ENCODE data around the gene XRCC3. TPM values are rescaled to one million over a fixed set of nuclear protein-coding genes. Genes with fewer than 3 reads are reported as not detected.

XRCC3 gene
- total RNA-seq, 1 donor from 2014 or later = 5.2 TPM

GRCh38 chr14:103685276-103686211, 29.7 kb downstream of the XRCC3 start:
- peak overlapping the region; percentile 47 for H3K27ac Mint-ChIP-seq (ENCODE audit: unreplicated experiment)

DNA sequence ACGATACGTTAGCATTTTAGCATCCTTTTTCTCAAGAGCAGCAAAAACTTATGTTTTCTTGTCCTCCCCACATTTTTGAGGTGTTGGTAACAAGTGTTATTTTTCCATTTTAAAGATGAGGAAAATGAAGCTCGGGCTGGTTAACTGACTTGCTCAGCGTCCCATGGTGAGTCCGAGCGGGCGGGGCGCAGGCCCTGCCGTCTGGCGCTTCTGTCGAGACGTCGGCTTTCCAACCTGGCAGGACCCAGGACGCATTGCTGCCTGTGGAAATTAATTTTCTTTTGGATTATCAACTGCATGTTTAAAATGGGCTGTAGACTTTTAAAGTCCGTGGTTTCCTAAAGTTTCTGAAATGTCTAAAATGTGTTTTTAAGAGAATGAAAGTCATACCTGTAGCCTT, 30.4 kb downstream of the XRCC3 start:
- peaks cover 76% of the 10 kb centered on the region for H4K20me1 ChIP-seq (ENCODE audit: insufficient read depth, low read length)
- H3K4me2 ChIP-seq (ENCODE audit: low read length) = no peak overlapping the region
- Mint-ChIP-seq H3K27me3 (ENCODE audit: low read depth, unreplicated experiment) (no peaks in the 10 kb centered on the region), H3K4me1 (ENCODE audit: low read depth, unreplicated experiment) (peaks cover 10% of the 10 kb centered on the region), H3K9me3 (ENCODE audit: unreplicated experiment) (no peaks in the 10 kb centered on the region), H3K27ac (ENCODE audit: unreplicated experiment) (peak overlapping the region; percentile 36), H3K36me3 (ENCODE audit: low read depth, unreplicated experiment) (peaks cover 2% of the 10 kb centered on the region), H3K4me3 (ENCODE audit: unreplicated experiment) (no peak overlapping the region)
- FAIRE-seq (no peak), DNase-seq (ENCODE audit: low read depth) (no peak)
- H2AFZ ChIP-seq (ENCODE audit: low read depth, low read length) = no peak overlapping the region
- no peak overlapping the region for H3K4me3 ChIP-seq (ENCODE audit: insufficient read depth, low read depth, low read length)
- H3K79me2 ChIP-seq (ENCODE audit: insufficient read depth, low read length) = peaks cover 65% of the 10 kb centered on the region
- H3K27ac ChIP-seq (ENCODE audit: low read depth, low read length) = no peak overlapping the region
- H3K4me1 ChIP-seq (ENCODE audit: insufficient read depth, low read length) = peaks cover 22% of the 10 kb centered on the region
- H3K27me3 ChIP-seq (ENCODE audit: insufficient read depth, low read length) = no peaks in the 10 kb centered on the region
- TF ChIP-seq EZH2 (IDR thresholded peaks at IDR 0.05; ENCODE audit: insufficient read depth, low read length) (no peak), CTCF (IDR thresholded peaks at IDR 0.05; ENCODE audit: insufficient read depth, low read depth, low read length) (no peak)
- no peak overlapping the region for H3K9ac ChIP-seq (ENCODE audit: low read length)
- H3K36me3 ChIP-seq (ENCODE audit: insufficient read depth, low read length) = peaks cover 59% of the 10 kb centered on the region
- H3K9me3 ChIP-seq (ENCODE audit: insufficient read depth, low read depth, low read length) = no peaks in the 10 kb centered on the region

More at GRCh38 chr14:103685276-103686211, 29.7 kb downstream of the XRCC3 start:
- no peaks in the 10 kb centered on the region for H3K27me3 Mint-ChIP-seq (ENCODE audit: low read depth, unreplicated experiment)
- no peak for FAIRE-seq
- Histone ChIP-seq H3K27me3 (ENCODE audit: insufficient read depth, low read length) (no peaks in the 10 kb centered on the region), H3K4me2 (ENCODE audit: low read length) (no peak overlapping the region), H2AFZ (ENCODE audit: low read depth, low read length) (no peak overlapping the region), H3K36me3 (ENCODE audit: insufficient read depth, low read length) (peaks cover 55% of the 10 kb centered on the region), H3K9me3 (ENCODE audit: insufficient read depth, low read depth, low read length) (no peaks in the 10 kb centered on the region), H4K20me1 (ENCODE audit: insufficient read depth, low read length) (peaks cover 77% of the 10 kb centered on the region), H3K4me3 (ENCODE audit: insufficient read depth, low read depth, low read length) (no peak overlapping the region), H3K27ac (ENCODE audit: low read depth, low read length) (no peak overlapping the region), H3K4me1 (ENCODE audit: insufficient read depth, low read length) (peaks cover 25% of the 10 kb centered on the region), H3K79me2 (ENCODE audit: insufficient read depth, low read length) (peaks cover 70% of the 10 kb centered on the region), H3K9ac (ENCODE audit: low read length) (no peak overlapping the region)
- no peaks in the 10 kb centered on the region for H3K9me3 Mint-ChIP-seq (ENCODE audit: unreplicated experiment)
- H3K36me3 Mint-ChIP-seq (ENCODE audit: low read depth, unreplicated experiment) = peaks cover 4% of the 10 kb centered on the region
- no peak overlapping the region for H3K4me3 Mint-ChIP-seq (ENCODE audit: unreplicated experiment)
- H3K4me1 Mint-ChIP-seq (ENCODE audit: low read depth, unreplicated experiment) = peaks cover 13% of the 10 kb centered on the region
- no peak for DNase-seq (ENCODE audit: low read depth)
- TF ChIP-seq CTCF (IDR thresholded peaks at IDR 0.05; ENCODE audit: insufficient read depth, low read depth, low read length) (no peak), EZH2 (IDR thresholded peaks at IDR 0.05; ENCODE audit: insufficient read depth, low read length) (no peak)

GRCh38 chr14:103684471-103684870, 30.8 kb downstream of the XRCC3 start:
- peaks cover 63% of the 10 kb centered on the region for H3K36me3 ChIP-seq (ENCODE audit: insufficient read depth, low read length)
- no peak overlapping the region for H3K27ac ChIP-seq (ENCODE audit: low read depth, low read length)
- peaks cover 18% of the 10 kb centered on the region for H3K4me1 ChIP-seq (ENCODE audit: insufficient read depth, low read length)
- H3K9me3 ChIP-seq (ENCODE audit: insufficient read depth, low read depth, low read length) = no peaks in the 10 kb centered on the region
- Mint-ChIP-seq H3K4me3 (ENCODE audit: unreplicated experiment) (no peak overlapping the region), H3K27me3 (ENCODE audit: low read depth, unreplicated experiment) (no peaks in the 10 kb centered on the region), H3K9me3 (ENCODE audit: unreplicated experiment) (no peaks in the 10 kb centered on the region), H3K27ac (ENCODE audit: unreplicated experiment) (peak overlapping the region; percentile 36), H3K4me1 (ENCODE audit: low read depth, unreplicated experiment) (peaks cover 7% of the 10 kb centered on the region), H3K36me3 (ENCODE audit: low read depth, unreplicated experiment) (peaks cover 2% of the 10 kb centered on the region)
- H3K79me2 ChIP-seq (ENCODE audit: insufficient read depth, low read length) = peaks cover 64% of the 10 kb centered on the region
- DNase-seq (ENCODE audit: low read depth) (no peak), FAIRE-seq (no peak)
- H3K27me3 ChIP-seq (ENCODE audit: insufficient read depth, low read length) = no peaks in the 10 kb centered on the region
- no peak overlapping the region for H3K9ac ChIP-seq (ENCODE audit: low read length)
- peaks cover 76% of the 10 kb centered on the region for H4K20me1 ChIP-seq (ENCODE audit: insufficient read depth, low read length)
- no peak for TF ChIP-seq EZH2 (IDR thresholded peaks at IDR 0.05; ENCODE audit: insufficient read depth, low read length)
- no peak for TF ChIP-seq CTCF (IDR thresholded peaks at IDR 0.05; ENCODE audit: insufficient read depth, low read depth, low read length)
- H2AFZ ChIP-seq (ENCODE audit: low read depth, low read length) = no peak overlapping the region
- no peak overlapping the region for H3K4me2 ChIP-seq (ENCODE audit: low read length)
- H3K4me3 ChIP-seq (ENCODE audit: insufficient read depth, low read depth, low read length) = no peak overlapping the region
